HepG2 (cell line): ENCODE measurements around the gene RCBTB1. TPM values are rescaled to one million over a fixed set of nuclear protein-coding genes. Genes with fewer than 3 reads are reported as not detected.

ENCODE experiments used
- ASH2L ChIP-seq: fragments of 300-600, 200-600 bp; sonication (generic); IDR thresholded peaks from 2 replicates; pipeline ENCODE4 v1.7.0; 2017; ENCODE audit warnings: low read depth, mild to moderate bottlenecking, moderate library complexity, mixed read lengths, low read length; ENCODE audit not compliant: insufficient read length
- CBX5 ChIP-seq: sonication (generic); formaldehyde crosslinking; IDR thresholded peaks from 2 replicates; pipeline ENCODE4 v1.4.0; 2020; ENCODE audit warnings: missing genetic modification reagents, borderline replicate concordance
- CHD4 ChIP-seq: fragments of 200-600 bp; sonication (generic); IDR thresholded peaks from 2 replicates; pipeline ENCODE4 v1.7.0; 2017; ENCODE audit warnings: mild to moderate bottlenecking, low read length, borderline replicate concordance
- CREB1 ChIP-seq, 2 experiments: fragments of 450-650 bp in 1 of 2; IDR thresholded peaks; 2 replicates each; pipeline ENCODE4 v1.6.1; 2016 to 2017; ENCODE audit warnings: control low read depth in 1 of 2, mild to moderate bottlenecking in 1 of 2, missing compliant biosample characterization in 1 of 2, missing genetic modification characterization in 1 of 2
- CREM ChIP-seq, 2 experiments: sonication (generic) in 1 of 2; formaldehyde crosslinking in 1 of 2; IDR thresholded peaks; 2 replicates each; pipeline versions ENCODE4 v1.4.0 to v1.6.1; 2016 to 2020; ENCODE audit warnings: antibody characterized with exemption in 1 of 2, mild to moderate bottlenecking in 1 of 2, missing genetic modification reagents in 1 of 2
- NFIB ChIP-seq: sonication (generic); formaldehyde crosslinking; IDR thresholded peaks from 2 replicates; pipeline ENCODE4 v1.9.0; 2021; ENCODE audit warnings: missing genetic modification reagents, mild to moderate bottlenecking, borderline replicate concordance
- NFKBIZ ChIP-seq: IDR thresholded peaks from 2 replicates; pipeline ENCODE4 v1.6.1; 2018; ENCODE audit warnings: missing genetic modification reagents, missing compliant biosample characterization
- RFXANK ChIP-seq: IDR thresholded peaks from 2 replicates; pipeline ENCODE4 v1.6.1; 2016
- SMC3 ChIP-seq: IDR thresholded peaks from 2 replicates; pipeline ENCODE4 v1.6.1; 2011; ENCODE audit warnings: low read length, improper control_type of control experiment
- TCF7L2 ChIP-seq: IDR thresholded peaks from 2 replicates; pipeline ENCODE4 v1.6.1; 2011; ENCODE audit warnings: mild to moderate bottlenecking, low read depth, low read length, moderate library complexity
- TFDP2 ChIP-seq: sonication (generic); formaldehyde crosslinking; IDR thresholded peaks from 2 replicates; pipeline ENCODE4 v1.4.0; 2020; ENCODE audit warnings: missing genetic modification reagents
- TIGD3 ChIP-seq: sonication (generic); formaldehyde crosslinking; IDR thresholded peaks from 2 replicates; pipeline ENCODE4 v1.5.1; 2020; ENCODE audit warnings: mild to moderate bottlenecking, missing genetic modification reagents, borderline replicate concordance
- ZBTB39 ChIP-seq: sonication (generic); formaldehyde crosslinking; IDR thresholded peaks from 2 replicates; pipeline ENCODE4 v1.5.0; 2020; ENCODE audit warnings: missing genetic modification reagents
- ZNF33B ChIP-seq: sonication (generic); formaldehyde crosslinking; IDR thresholded peaks from 2 replicates; pipeline ENCODE4 v1.5.1; 2020; ENCODE audit warnings: mild to moderate bottlenecking, missing genetic modification reagents
- ZNF580 ChIP-seq: IDR thresholded peaks from 2 replicates; pipeline ENCODE4 v1.6.1; 2016; ENCODE audit warnings: low read depth, borderline replicate concordance
- ZNF7 ChIP-seq: IDR thresholded peaks from 2 replicates; pipeline ENCODE4 v1.6.1; 2016; ENCODE audit warnings: missing biosample characterization, missing genetic modification reagents
- ZNF775 ChIP-seq: sonication (generic); formaldehyde crosslinking; IDR thresholded peaks from 2 replicates; pipeline ENCODE4 v1.4.0; 2020; ENCODE audit warnings: missing genetic modification reagents, mild to moderate bottlenecking, moderate library complexity, borderline replicate concordance
- polyA plus RNA-seq, 8 experiments: library from polyadenylated mRNA; depleted of rRNA in 3 of 8; stranded (reverse) in 7 of 8; unstranded in 1 of 8; fragments of >200 nt; fragmentation: Illumina TruSeq in 4 of 8; extraction: Trizol in 4 of 8; gene quantifications; 2 replicates each; pipeline versions ENCODE4 v1.2.1 to v1.2.3, GENCODE V29; 2011 to 2016; ENCODE audit warnings: low read depth in 4 of 8, missing spikeins in 1 of 8, mixed read lengths in 1 of 8; ENCODE audit not compliant: insufficient read depth in 1 of 8
- total RNA-seq, 5 experiments: library from RNA; depleted of rRNA; stranded (reverse); fragments of >200 nt; fragmentation: Illumina TruSeq; extraction: Trizol; gene quantifications; 2 replicates each; pipeline ENCODE4 v1.2.3, GENCODE V29; 2016; ENCODE audit warnings: low read depth in 1 of 5
- TF ChIP-seq, protein P1 (sequence below): sonication (generic); formaldehyde crosslinking; IDR thresholded peaks from 2 replicates; pipeline ENCODE4 v1.4.0; 2020; ENCODE audit warnings: missing genetic modification reagents
- TF ChIP-seq, protein P2 (sequence below): sonication (generic); formaldehyde crosslinking; IDR thresholded peaks from 2 replicates; pipeline ENCODE4 v1.8.1; 2023; ENCODE audit warnings: missing genetic modification reagents, mild to moderate bottlenecking, borderline replicate concordance

RCBTB1 gene
- total and polyA plus RNA-seq, 2 of the 13 experiments (the other 11 are each of a cell fraction or from before 2014, with no cell fraction given), result 13.4 to 21.6 TPM

DNA sequence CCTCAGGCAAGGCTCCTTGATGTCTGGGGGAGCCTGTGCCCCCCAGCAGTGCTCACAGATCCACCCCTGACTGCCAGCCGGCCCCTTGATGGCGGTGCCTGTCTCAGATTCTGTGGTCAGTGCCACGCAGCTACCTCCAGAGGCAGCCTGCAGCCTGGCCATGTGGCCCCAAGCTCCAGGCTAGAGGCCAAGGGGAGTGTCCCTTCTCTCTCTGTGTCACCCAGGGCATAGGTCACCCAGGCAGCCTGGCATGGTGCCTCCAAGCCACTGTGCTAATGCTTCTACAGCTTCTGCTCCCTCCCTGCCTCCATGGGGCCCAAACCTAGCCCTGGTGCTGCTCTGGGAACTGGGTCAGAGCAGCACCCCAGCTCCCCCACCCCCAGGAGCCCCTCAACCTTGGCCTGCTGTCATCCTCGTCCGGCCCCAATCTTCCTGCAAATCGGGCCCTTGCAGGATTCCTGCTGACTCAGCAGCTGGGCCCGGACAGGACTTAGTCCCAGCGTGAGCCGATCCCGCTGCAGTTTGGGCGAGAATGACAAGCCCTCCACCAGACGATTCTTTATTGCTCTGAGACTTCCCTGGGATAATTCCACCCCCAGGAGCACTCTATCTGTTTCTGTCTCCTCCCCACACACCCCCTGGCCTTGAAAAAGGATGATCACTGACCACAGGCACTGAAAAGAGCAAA lies 40.2 kb upstream of the RCBTB1 start (continued):
- TF ChIP-seq, protein P1, sequence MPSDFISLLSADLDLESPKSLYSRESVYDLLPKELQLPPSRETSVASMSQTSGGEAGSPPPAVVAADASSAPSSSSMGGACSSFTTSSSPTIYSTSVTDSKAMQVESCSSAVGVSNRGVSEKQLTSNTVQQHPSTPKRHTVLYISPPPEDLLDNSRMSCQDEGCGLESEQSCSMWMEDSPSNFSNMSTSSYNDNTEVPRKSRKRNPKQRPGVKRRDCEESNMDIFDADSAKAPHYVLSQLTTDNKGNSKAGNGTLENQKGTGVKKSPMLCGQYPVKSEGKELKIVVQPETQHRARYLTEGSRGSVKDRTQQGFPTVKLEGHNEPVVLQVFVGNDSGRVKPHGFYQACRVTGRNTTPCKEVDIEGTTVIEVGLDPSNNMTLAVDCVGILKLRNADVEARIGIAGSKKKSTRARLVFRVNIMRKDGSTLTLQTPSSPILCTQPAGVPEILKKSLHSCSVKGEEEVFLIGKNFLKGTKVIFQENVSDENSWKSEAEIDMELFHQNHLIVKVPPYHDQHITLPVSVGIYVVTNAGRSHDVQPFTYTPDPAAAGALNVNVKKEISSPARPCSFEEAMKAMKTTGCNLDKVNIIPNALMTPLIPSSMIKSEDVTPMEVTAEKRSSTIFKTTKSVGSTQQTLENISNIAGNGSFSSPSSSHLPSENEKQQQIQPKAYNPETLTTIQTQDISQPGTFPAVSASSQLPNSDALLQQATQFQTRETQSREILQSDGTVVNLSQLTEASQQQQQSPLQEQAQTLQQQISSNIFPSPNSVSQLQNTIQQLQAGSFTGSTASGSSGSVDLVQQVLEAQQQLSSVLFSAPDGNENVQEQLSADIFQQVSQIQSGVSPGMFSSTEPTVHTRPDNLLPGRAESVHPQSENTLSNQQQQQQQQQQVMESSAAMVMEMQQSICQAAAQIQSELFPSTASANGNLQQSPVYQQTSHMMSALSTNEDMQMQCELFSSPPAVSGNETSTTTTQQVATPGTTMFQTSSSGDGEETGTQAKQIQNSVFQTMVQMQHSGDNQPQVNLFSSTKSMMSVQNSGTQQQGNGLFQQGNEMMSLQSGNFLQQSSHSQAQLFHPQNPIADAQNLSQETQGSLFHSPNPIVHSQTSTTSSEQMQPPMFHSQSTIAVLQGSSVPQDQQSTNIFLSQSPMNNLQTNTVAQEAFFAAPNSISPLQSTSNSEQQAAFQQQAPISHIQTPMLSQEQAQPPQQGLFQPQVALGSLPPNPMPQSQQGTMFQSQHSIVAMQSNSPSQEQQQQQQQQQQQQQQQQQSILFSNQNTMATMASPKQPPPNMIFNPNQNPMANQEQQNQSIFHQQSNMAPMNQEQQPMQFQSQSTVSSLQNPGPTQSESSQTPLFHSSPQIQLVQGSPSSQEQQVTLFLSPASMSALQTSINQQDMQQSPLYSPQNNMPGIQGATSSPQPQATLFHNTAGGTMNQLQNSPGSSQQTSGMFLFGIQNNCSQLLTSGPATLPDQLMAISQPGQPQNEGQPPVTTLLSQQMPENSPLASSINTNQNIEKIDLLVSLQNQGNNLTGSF (CRISPR knock-in tag), result no peak
- TF ChIP-seq CREB1 (IDR thresholded peaks at IDR 0.05), result no peak
- no peak for TF ChIP-seq CREB1 (CRISPR knock-in tag; IDR thresholded peaks at IDR 0.05)
- no peak for TF ChIP-seq ZBTB39 (CRISPR knock-in tag)
- peak; percentile 47; the same call in 1 of the 2 replicates for TF ChIP-seq ZNF580
- no peak for TF ChIP-seq CBX5
- TF ChIP-seq NFKBIZ (CRISPR knock-in tag), result no peak
- TF ChIP-seq, protein P2, sequence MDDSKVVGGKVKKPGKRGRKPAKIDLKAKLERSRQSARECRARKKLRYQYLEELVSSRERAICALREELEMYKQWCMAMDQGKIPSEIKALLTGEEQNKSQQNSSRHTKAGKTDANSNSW (CRISPR knock-in tag), result no peak
- TF ChIP-seq TFDP2 (CRISPR knock-in tag), result no peak
- TF ChIP-seq RFXANK (CRISPR knock-in tag), result no peak
- no peak for TF ChIP-seq ASH2L
- TF ChIP-seq CREM (IDR thresholded peaks at IDR 0.05), result no peak
- no peak for TF ChIP-seq CREM (CRISPR knock-in tag; IDR thresholded peaks at IDR 0.05)
- TF ChIP-seq SMC3, result no peak
- TF ChIP-seq CHD4, result peak; percentile 55; the same call in 1 of the 2 replicates
- TF ChIP-seq NFIB, result no peak
- TF ChIP-seq ZNF7 (CRISPR knock-in tag), result no peak
- TF ChIP-seq ZNF775 (CRISPR knock-in tag), result no peak
- no peak for TF ChIP-seq TIGD3 (CRISPR knock-in tag)
- TF ChIP-seq TCF7L2, result no peak
- TF ChIP-seq ZNF33B (CRISPR knock-in tag), result no peak
